Effector CD8-positive, alpha-beta T cell (primary cell): ENCODE data around the gene MOB2.
"Not testable (repeated sequence)": the region's sequence is repeated elsewhere in the genome, so short reads cannot be mapped to it uniquely, and the experiment has no call there.

Source experiments
- DNase-seq: peaks from one replicate; lab custom pipeline; 2025; lab: John Stamatoyannopoulos, UW

Gene MOB2

DNA sequence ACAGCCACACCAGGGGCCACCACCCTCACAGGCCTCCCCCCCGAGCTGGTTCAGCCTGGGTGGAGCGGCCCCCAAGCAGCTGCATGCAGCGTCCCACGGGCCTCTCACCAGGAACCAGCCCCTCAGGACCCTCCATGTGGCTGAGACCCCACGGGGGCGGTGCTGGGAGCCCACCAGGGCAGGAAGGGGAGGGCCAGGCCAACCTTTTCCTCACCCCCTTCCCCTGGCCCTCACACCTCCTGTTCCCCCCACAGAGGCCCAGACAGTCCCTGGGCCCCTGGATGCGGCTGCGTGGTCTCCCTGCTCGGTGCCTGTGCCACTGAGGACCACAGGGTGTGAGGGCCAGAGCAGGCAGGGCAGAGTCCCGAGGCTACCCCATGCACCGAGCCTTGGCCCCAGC lies 46.5 kb downstream of the MOB2 start:
- DNase-seq: no peak

DNA sequence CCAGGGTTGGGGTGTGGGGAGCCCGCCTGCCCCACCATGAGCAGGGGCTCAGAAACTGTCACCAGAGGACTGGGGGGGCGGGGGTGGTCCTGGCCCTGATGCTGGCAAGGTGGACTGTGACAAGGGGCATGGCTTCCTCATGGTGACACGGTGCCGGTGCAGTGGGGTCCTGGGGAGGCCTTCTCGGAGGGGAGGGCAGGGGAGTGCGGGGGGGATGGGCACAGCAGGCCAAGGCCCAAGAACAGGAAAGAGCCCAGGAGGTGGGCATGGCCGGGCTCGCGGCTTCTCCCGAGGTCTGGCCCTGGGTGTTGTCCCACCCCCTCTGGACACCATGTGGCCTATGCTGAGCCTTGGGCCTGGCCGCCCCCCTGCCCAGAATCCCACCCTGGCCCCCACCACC lies 47.2 kb downstream of the MOB2 start:
- DNase-seq: no peak

DNA sequence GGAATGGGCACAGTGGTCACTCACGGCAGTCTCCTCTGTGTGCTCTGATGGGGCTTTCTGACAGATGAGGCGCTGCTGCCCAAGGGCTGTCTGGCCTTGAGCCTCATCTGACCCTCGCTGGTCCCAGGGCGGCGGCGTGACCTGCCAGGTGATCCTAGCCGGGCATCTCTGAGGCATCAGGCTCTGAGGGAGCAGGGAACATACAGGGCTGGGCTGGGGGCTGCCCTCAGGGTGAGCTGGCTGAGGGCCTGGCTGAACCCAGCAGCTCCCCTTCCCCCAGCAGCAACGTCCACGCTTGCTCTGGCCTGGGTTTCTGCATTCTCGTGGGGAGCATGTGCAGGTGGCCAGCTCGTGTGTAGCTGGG lies 47.6 kb downstream of the MOB2 start:
- DNase-seq: no peak

DNA sequence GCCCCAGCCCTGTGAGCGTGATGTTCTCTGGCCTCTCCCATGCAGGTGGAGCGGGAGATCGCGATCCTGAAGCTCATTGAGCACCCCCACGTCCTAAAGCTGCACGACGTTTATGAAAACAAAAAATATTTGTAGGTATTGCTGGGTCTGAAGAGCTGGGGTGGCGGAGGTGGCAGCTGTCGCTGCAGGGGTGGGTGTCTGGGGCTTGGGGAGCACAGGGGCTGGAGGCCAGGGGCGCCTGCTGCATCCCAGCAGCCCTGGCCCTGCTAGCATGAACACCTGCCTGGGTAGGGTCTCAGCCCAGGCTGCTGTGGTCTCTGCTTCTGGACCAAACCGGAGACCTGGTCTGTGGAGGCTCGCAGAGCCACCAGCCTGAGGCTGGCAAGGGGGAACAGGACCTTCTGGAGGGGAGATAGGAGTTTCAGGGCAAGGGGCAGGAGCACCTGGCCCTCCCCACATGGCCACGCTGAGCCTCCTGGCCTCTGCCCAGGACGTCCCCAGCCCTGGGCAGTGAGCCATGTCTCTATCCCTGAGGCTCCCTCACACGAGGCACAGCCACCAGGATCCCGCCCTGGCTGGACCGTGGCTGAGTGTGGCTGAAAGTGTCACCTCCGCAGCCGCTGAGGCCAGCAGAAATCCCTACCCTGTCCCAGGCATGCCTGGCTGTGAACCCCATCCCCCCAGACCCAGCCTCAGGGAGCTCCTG lies 48.2 kb downstream of the MOB2 start:
- DNase-seq: no peak

DNA sequence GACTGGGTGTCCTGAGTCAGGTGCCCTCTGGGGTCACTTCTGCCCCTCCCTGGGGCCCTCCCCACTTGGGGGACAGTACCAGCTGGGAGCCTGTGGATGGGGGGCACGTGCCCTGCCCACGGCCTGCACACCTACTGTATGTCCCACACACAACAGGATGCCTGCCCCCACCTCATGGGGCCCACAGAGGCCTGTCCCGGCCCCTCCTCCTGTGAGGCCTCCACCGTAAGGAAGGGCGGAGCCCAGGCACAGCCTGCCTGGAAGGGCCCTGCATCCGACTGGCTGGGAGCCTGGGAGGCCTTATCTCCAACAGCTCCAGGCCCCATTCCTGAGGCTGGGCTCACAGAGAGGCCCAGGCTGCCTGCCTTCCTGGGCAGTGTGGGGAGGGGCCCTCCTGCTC lies 49.1 kb downstream of the MOB2 start:
- no peak for DNase-seq

DNA sequence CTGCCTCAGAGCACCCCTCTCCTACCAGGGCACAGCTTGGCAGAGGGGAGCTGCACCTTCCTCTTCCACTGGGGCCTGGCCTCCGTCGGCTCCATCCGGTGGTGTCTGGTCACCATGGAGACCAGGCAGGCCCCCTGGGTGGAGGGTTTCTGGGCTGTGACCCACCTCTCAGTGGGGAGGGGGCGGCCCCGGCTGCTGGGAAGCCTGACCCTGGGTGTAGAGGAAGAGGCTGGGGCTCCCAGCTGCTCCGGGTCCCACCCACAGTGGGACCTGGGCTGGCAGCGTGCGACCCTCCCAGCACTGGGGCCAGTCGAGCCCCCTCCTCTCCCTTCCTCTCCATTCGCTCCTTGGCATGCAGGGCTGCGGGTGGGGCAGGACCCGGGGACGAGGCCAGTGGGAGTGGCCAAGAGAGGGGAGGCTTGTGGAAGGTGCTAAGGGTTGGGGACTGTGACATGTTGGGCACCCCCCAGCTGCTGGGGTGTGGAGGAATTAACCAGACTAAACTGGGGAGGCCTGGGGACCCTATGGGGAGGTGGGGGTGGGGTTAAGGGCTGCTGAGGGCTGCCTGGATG lies 50.0 kb downstream of the MOB2 start:
- no peak for DNase-seq

DNA sequence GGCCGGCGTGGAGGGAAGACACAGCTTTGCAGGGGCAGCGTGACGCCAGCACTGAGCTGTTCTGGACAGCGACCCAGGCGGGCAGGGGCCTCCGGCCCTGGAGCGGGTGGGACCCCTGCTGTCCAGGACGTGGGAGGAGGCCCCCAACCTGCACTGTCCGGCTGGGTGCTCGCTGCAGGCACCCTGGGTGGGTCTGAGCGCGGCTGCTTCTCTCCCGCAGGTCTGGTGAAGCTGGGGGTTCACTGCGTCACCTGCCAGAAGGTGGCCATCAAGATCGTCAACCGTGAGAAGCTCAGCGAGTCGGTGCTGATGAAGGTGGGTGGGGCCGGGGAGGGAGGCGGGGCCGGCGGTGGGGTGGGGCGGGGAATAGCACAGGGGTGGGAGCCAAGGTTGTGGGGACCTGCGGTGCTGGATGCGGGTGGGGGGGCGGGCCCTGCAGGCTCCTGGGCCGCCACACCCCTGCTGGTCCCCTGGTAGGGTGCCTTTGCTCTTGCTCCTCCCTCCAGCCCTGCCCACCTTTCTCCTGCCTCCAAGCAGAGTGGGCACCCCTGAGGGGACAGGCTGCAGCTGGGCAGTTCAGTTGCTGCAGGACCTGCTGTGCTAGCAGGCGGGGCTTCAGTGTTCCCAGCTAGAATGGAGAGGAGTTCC lies 50.6 kb downstream of the MOB2 start:
- no peak for DNase-seq

DNA sequence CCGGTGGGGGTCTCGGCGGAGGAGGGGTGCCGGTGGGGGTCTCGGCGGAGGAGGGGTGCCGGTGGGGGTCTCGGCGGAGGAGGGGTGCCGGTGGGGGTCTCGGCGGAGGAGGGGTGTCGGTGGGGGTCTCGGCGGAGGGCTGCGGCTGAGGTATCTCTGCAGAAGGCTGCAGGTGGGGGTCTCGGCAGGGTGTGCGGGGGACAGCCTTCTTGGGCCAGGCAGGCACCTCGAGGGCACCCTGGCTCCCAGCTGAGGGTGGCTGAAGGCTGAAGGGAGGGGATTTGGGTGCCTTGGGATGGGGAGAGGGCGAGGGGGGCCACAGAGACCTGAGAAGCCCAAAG lies 51.1 kb downstream of the MOB2 start:
- not testable (repeated sequence) for DNase-seq

DNA sequence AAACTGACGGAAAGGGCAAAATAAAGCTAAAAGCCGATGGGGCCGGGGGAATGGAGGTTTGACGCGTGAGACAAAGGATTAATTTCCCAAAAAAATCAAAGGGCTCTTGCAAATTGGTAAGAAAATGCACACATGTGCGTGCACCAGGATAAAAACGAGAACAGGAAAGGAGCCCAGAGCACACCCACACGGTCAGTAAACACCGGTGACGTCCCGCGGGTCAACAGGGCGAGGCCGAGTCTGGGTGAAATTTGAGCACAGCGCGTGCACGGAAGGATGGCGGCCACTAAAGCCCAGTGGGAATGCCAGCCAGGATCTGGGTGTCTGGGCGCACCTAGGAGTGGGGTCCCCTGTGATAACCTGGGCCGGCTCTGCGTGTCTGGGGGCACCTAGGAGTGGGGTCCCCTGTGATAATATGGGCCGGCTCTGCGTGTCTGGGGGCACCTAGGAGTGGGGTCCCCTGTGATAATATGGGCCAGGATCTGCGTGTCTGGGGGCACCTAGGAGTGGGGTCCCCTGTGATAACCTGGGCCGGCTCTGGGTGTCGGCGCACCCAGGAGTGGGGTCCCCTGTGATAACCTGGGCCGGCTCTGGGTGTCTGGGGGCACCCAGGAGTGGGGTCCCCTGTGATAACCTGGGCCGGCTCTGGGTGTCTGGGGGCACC lies 52.5 kb downstream of the MOB2 start:
- no peak for DNase-seq

DNA sequence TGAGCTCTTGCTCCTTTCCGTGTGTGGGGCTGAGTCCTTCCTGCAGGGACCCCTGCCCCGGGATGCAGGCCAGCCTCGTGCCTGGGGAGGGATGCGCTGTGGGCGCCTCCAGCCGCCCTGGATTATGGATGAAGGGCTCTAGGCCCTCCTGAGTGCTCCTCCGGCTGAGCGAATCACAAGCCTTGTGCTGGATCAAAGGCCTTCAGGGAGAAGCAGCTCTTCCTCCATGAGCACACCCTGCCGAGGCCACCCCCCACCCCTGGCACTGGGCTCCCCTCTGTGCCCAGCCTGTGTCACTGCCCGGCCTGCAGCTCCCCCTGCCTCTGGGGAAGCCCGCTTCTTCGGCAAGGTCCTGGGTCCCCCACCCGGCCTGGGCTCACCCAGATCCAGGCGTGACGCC lies 53.0 kb downstream of the MOB2 start:
- no peak for DNase-seq

DNA sequence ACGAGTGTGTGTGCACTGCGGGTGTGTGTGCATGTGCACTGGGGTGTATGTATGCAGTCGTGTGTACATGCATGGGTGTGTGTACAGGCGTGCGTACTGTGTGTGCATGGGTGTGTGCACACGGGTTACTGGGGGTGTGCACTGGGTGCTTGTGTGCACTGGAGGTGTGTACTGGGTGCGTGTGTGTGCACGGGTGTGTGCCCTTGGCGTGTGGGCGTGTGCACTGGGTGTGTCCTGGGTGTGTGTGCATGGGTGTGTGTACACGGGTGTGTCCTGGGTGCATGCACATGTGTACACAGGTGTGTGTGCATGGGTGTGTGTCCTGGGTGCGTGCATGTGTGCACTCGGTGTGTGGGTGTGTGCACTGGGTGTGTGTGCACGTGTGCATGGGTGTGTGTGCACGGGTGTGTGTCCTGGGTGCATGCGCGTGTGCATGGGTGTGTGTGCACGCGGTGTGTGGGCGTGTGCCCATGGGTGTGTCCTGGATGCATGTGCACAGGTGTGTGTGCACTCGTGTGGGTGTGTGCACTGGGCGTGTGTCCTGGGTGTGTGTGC lies 57.7 kb downstream of the MOB2 start:
- no peak for DNase-seq

DNA sequence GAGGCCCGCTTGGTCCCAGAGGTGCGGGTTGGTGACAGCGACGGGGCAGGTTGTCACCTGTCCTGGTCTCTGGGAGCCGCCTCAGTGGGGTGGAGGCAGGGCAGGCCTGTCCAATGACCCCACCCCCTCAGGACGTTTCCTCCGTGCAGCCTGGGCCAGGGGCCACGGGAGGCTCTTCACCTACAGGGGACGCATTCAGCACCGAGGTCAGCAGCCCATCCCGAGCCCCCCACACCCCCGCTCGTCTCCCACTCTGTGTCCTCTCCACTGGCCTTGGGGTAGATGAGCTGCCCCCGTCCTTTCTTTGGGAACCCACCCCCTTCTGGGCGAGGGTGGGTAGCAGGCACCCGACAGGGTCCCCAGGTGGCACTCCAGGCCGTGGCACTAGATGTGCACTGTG lies 61.1 kb downstream of the MOB2 start:
- no peak for DNase-seq

DNA sequence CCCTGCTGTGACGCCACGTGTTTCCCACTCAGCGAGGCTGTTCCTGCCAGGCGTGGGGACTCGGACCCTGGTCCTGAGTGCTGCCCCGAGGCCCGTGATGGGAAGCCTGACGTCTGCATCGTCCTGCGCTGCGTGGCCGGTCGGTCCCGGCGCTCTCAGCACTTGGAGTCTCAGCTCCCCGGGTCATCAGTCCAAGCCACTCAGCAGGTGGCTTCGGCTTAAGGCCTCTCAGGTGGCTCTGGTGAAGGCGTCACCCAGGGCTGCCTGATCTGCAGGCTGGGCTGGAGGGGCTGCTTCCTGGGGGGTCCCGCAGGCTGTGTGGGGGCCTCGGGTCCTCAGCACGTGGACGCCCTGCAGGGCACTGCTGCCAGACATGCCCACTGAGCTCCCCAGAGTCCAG lies 61.6 kb downstream of the MOB2 start:
- DNase-seq: no peak

DNA sequence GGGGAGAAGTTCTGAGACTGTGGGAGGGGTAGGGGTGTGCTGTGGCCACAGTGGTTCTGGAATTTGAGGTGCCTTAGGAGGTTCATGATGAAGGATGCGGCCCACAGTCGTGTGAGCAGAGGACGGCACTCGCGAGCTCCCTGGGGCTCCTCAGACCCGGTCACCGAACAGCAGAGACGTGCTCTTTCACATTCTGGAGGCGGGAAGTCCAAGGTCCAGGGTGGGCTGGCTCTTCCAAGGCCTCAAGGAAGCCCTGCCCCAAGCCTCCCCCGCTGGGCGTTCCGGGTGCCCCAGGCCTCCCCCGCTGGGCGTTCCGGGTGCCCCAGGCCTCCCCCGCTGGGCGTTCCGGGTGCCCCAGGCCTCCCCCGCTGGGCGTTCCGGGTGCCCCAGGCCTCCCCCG lies 63.2 kb downstream of the MOB2 start:
- not testable (repeated sequence) for DNase-seq

DNA sequence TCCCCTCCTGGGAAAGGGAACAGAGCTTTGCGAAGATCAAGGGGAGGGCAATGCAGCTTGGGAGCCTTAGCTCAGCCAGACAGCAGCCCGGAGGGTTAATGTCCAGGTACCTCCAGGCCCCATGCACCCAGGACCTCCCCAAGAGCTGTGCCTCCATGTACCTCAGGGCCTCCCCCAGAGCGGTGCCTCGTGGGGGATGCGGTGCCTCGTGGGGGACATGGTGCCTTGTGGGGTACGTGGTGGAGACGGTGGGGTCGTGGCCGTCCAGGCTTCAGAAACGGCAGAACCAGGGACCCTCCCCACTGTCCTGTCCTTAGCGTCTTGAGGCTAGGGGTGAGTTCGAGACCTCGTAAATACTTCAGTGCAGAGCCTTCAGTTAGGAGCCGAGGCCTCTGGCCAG lies 63.6 kb downstream of the MOB2 start:
- DNase-seq: no peak

DNA sequence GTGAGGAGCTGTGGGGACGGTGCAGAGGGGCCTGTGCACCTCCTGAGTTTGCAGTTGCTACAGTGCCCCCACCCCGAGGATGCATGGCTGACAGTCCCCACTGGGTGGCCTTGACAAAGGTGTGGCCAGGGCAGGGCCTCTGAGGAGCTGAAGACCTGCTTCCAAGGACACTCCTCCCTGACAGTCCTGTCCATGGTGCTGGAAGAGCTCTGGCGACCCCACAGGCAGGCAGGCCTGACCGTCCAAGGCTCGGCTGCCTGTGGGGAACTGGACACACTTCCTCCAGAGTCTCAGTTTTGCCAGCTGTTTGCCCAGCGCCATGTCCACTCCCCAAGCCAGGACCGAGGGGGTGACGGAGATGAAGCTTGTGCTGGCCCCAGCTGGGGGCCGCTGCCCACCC lies 64.1 kb downstream of the MOB2 start:
- no peak for DNase-seq

DNA sequence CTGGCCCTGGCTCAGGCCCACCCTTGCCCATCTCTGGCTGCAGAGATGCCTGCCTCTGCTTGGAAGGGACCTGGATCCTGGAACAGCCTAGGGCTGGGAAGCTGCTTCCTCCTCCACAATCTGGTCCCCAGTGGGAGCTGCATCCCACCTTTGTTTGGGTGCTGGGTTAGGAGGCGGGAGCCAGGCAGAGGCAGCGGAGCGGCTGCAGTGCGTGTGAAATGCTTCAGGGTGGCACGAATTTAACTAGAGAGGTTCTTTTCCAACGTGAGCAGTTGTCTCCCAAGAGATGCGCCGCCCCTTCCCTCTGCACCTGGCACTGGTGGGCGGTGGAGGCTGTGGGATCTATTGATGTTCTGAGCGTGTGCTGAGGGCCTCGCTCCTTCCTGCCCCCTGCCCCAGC lies 65.3 kb downstream of the MOB2 start:
- no peak for DNase-seq

DNA sequence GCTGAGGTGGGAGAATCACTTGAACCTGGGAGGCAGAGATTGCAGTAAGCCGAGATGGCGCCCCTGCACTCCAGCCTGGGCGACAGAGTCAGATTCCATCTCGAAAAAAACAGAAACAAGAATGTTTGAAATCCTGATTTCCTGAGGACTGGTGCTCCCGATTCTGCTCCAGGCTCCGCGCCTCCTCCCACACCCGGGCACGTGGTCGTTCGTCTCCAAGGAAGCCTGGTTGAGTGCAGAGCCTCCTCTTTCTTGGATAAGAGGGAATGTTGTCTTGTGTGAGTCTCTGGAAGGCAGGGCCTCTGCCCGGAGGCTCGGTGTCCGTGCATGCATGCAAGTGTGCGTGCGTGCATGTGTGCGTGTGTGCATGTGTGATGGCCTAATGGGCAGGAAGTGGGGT lies 66.8 kb downstream of the MOB2 start:
- DNase-seq: no peak
